Heart right ventricle (tissue), 16 donors: Measurements from ENCODE around the gene PARP4. TPM values are rescaled to one million over a fixed set of nuclear protein-coding genes. Genes with fewer than 3 reads are reported as not detected.

Source experiments
- ATAC-seq, 8 donors: fragments of 200-7000 bp; cut with Tn5 transposase; one replicate each; pipeline ENCODE4 v1.9.1; 2020; ENCODE audit warnings: mild to moderate bottlenecking in 8 of 8, moderate library complexity in 8 of 8, moderate number of reproducible peaks in 1 of 8
- DNase-seq, 2 donors: peaks; one replicate each; pipeline ENCODE4 v3.0.0-alpha.2; 2020
- H3K27ac ChIP-seq, 10 donors: fragments of 200-600 bp; sonication (generic) in 2 of 10; one replicate each; pipeline versions ENCODE4 v1.5.0 to v1.8.0; 2020 to 2022; ENCODE audit warnings: mild to moderate bottlenecking in 3 of 10
- H3K27me3 ChIP-seq, 7 donors: fragments of 200-600 bp; one replicate each; pipeline ENCODE4 v1.8.0; 2021 to 2022; ENCODE audit warnings: mild to moderate bottlenecking in 2 of 7
- H3K36me3 ChIP-seq, 9 donors: fragments of 200-600 bp; sonication (generic) in 1 of 9; one replicate each; pipeline versions ENCODE4 v1.5.0 to v1.8.0; 2020 to 2022; ENCODE audit warnings: mild to moderate bottlenecking in 2 of 9
- H3K4me1 ChIP-seq, 9 donors: fragments of 200-600 bp; sonication (generic) in 1 of 9; one replicate each; pipeline versions ENCODE4 v1.5.0 to v1.8.0; 2020 to 2022; ENCODE audit warnings: mild to moderate bottlenecking in 4 of 9
- H3K4me3 ChIP-seq, 10 donors: fragments of 200-600 bp; sonication (generic) in 2 of 10; one replicate each; pipeline versions ENCODE4 v1.5.0 to v1.8.0; 2020 to 2022; ENCODE audit warnings: mild to moderate bottlenecking in 7 of 10, moderate library complexity in 2 of 10
- H3K9me3 ChIP-seq, 11 donors: fragments of 200-600 bp in 10 of 11; sonication (generic) in 2 of 11; one replicate each; pipeline versions ENCODE4 v1.5.0 to v1.8.0; 2013 to 2022; ENCODE audit warnings: mild to moderate bottlenecking in 2 of 11, control low read depth in 1 of 11, moderate library complexity in 1 of 11
- CTCF ChIP-seq, 9 donors: fragments of 200-600 bp; sonication (generic) in 2 of 9; IDR thresholded peaks; one replicate each; pipeline versions ENCODE4 v1.5.0 to v1.8.0; 2021 to 2022; ENCODE audit warnings: antibody characterized with exemption in 9 of 9, mild to moderate bottlenecking in 5 of 9, moderate library complexity in 1 of 9
- WGBS, 2 donors: extraction: QIAGEN DNeasy Blood & Tissue Kit; methylation state at CpG; one replicate each; pipeline ENCODE4 v1.1.7; 2013; ENCODE audit warnings: inconsistent platforms in 1 of 2; 5-methylcytosine and 5-hydroxymethylcytosine counted together
- intact Hi-C, 10 donors: fragments of 100-400 bp; cut with DNase I; formaldehyde crosslinking; loops; one replicate each; pipeline versions ENCODE4 v1.11.1 to v1.14.2; 2022
- polyA plus RNA-seq, 2 donors: library from polyadenylated mRNA; stranded (reverse); fragments of 200-250 nt; gene quantifications; one replicate each; pipeline ENCODE4 v1.2.3, GENCODE V29; 2013
- total RNA-seq, 10 donors: library from RNA; stranded (reverse); fragmentation: NEBNext Ultra II Directional in 3 of 10; extraction: Animal tissue kit (Norgen Biotek cat#: 25700) in 3 of 10; gene quantifications; one replicate each; pipeline versions ENCODE4 v1.2.1 to v1.2.4, GENCODE V29; 2021 to 2023
- donor health status: Arrhythmogenic right ventricular cardiomyopathy.
- donor health status: ischemic (EF 13 %, LVEDD 7.1; RV severe dilation, severe dysfunction).
- donor health status: healthy with polysubstance abuse.
- donor health status: DM: no; HTN: yes; CAD: no.
- donor health status: DM: no; HTN: no; CAD: no.
- donor health status: ischemic (EF 25% LVEDD 6.9; RV normal size, moderate dysfunction).
- donor health status: ischemic (EF 25% LVEDD 5.7; RV mildly dilated, moderate dysfunction).
- donor health status: healthy.
- donor health status: DM: yes; HTN: yes; CAD: no.
- donor health status: Ischemic cardiomyopathy.
- donor health status: ischemic (EF 35%, LVEDD 5.7; RV mildly dilated, moderate dysfunction).
- donor health status: nonischemic (EF 11% LVEDD 7.7; RV severe dilation, severe dysfunction).
- donor health status: DM: yes; HTN: yes; CAD: no.
- donor health status: PGD.
- donor health status: ischemic (EF 29% LVEDD 5.4; RV normal size, mild dysfunction).
- donor health status: nonischemic (EF 23%, LVEDD 6.1; RV moderate dilation, normal function).

PARP4 gene
- total and polyA plus RNA-seq, 12 donors: 8.3 to 33.6 (median 22.9) TPM

GRCh38 chr13:24528816-24529398 lies 16.3 kb upstream of the PARP4 start:
- Histone ChIP-seq H3K27me3 (peaks cover 0 to 33% (median 22%) of the 10 kb centered on the region in 7 donors), H3K4me3 (no peak overlapping the region), H3K9me3 (no peaks in the 10 kb centered on the region), H3K36me3 (no peaks in the 10 kb centered on the region), H3K4me1 (no peaks in the 10 kb centered on the region), H3K27ac (no peak overlapping the region)
- intact Hi-C loops: no loop called here
- DNase-seq: no peak
- 75 to 78% methylated on average over 4 of the region's 4 CpGs for WGBS, 2 donors
- no peak for TF ChIP-seq CTCF (IDR thresholded peaks at IDR 0.05)
- ATAC-seq: no peak

GRCh38 chr13:24527266-24527775 lies 14.7 kb upstream of the PARP4 start:
- Histone ChIP-seq H3K36me3 (no peaks in the 10 kb centered on the region), H3K27me3 (peaks cover 0 to 31% (median 20%) of the 10 kb centered on the region in 7 donors), H3K9me3 (no peaks in the 10 kb centered on the region), H3K4me3 (no peak overlapping the region), H3K27ac (no peak overlapping the region), H3K4me1 (no peaks in the 10 kb centered on the region)
- ATAC-seq: no peak
- intact Hi-C loops: no loop called here
- WGBS, 2 donors: 88 to 95% methylated on average over 6 of the region's 6 CpGs
- DNase-seq: no peak
- TF ChIP-seq CTCF (IDR thresholded peaks at IDR 0.05): no peak

- intact Hi-C loops: no loop called here
Measured at GRCh38 chr13:24520733-24521132, 8.2 kb upstream of the PARP4 start.

GRCh38 chr13:24516919-24517318 lies 4.3 kb upstream of the PARP4 start:
- Histone ChIP-seq H3K4me1 (peaks cover 0 to 7% (median 5%) of the 10 kb centered on the region in 9 donors), H3K27me3 (no peaks in the 10 kb centered on the region), H3K4me3 (no peak overlapping the region), H3K36me3 (no peaks in the 10 kb centered on the region), H3K27ac (no peak overlapping the region), H3K9me3 (no peaks in the 10 kb centered on the region)
- WGBS, 2 donors: 79% methylated on average over 6 of the region's 6 CpGs
- intact Hi-C loops: no loop called here
- ATAC-seq (no peak), DNase-seq (no peak)
- TF ChIP-seq CTCF (IDR thresholded peaks at IDR 0.05): no peak

More at GRCh38 chr13:24520733-24521132, 8.2 kb upstream of the PARP4 start:
- Histone ChIP-seq H3K27me3 (no peaks in the 10 kb centered on the region), H3K4me1 (no peaks in the 10 kb centered on the region), H3K9me3 (no peaks in the 10 kb centered on the region), H3K27ac (no peak overlapping the region), H3K4me3 (no peak overlapping the region), H3K36me3 (no peaks in the 10 kb centered on the region)
- DNase-seq: no peak
- ATAC-seq: no peak
- TF ChIP-seq CTCF (IDR thresholded peaks at IDR 0.05): no peak
- 86 to 92% methylated on average over 1 of the region's 1 CpG for WGBS, 2 donors
